NCI-H345 (cell line): ENCODE results near the gene SCP2.

ENCODE experiments used
- DNase-seq: peaks from one replicate; lab custom pipeline; 2025; lab: John Stamatoyannopoulos, UW

SCP2 gene

GRCh38 chr1:52927212-52928014, at the start of gene SCP2:
TSS of gene SCP2 (plus strand) at chr1:52927276. CDS start at chr1:52927397, 121 bp downstream.
- DNase-seq = peak; percentile 68

DNA sequence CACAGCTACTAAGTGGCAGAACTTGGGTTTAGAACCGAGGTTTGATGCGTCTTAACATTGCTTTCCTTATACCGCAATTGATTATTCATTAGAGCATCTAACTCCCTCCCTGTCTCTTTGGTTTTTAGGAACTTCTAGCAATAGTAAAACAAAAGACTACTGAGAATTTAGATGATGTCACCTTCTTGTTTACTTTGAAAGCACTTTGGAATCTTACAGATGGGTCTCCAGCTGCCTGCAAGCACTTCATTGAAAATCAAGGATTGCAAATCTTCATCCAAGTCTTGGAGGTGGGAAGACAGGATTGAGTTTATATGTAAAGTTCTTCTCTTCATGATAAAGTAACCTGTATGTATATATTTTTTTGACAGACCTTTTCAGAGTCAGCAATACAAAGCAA, 49.5 kb upstream of the SCP2 start:
- DNase-seq = no peak

- peak; percentile 38 for DNase-seq
Measured at GRCh38 chr1:52880206-52880605, 46.9 kb upstream of the SCP2 start.

DNA sequence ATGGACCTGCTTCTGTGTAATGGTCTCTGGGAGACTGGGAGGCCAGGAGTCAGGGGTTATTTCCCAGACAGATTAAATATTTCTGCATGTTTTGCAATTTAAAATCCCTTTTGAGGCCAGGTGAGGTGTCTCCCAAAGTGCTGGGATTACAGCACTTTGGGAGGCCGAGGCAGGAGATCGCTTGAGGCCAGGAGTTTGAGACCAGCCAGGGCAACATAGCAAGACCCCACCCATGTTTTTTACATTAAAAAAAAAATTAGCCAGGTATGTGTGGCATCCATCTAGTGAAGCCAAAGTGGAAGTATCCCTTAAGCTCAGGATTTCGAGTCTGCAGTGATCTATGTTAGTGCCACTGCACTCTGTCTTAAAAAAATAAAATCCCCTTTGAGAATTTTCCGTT, 39.6 kb upstream of the SCP2 start:
- no peak for DNase-seq

GRCh38 chr1:52892424-52893215, 34.5 kb upstream of the SCP2 start:
- no peak for DNase-seq

DNA sequence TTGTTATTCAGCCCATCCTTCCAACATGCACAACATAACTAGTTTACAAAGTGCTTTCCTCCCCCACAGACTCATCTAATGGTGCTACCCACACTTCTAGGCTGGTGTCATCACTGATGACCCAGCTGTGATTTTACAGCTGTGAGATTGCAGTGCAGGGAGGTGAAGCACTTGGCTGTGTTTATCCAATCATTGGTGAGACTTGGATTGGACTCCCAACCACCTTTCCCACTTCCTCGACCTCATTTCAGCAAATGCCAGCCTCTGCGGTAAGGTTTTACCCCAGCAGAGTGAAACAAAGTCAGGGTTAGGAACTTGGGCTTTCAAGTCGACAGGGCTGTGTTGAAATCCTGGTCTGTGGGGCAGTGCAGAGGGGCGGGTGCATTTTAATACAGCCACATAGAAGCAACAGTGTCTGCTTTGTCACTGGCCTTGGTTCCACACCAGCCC, 27.6 kb upstream of the SCP2 start:
- DNase-seq = no peak

DNA sequence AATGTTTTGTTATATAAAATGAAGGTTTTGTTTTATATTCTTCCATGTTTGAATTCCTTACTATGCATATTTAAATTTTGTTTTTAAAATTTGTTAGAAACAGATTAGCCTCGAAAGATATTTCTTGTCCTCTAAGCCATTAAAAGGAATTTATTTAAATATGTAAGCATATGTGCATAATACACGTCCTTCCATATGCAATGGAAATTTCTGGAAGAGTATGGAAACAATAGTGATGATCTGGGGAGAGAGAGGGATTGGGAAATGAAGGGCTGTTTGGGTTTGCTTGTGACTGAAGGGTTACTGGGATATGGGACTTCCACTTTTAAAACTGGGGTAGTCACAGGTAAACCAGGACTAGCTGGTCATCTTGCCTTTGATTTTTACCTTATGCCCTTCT, 26.7 kb upstream of the SCP2 start:
- no peak for DNase-seq

DNA sequence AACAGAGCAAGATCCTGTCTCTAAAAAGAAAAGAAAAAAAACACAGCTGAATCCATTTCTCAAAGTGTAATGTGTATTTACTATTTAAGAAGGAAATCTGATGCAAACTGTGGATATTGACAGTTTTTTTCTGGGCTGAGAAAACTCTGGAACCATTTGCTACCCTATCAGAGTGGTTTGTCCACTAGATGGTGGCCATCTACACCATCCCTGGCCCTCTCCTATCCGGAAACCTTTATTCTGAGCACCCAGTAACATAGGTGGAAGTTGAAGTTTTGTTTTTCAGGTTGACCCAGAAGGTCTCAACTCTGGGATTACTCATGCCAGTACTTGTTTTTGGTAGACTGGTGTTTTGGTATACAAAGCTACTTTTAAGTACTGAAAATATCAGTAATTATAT, 25.7 kb upstream of the SCP2 start:
- no peak for DNase-seq

DNA sequence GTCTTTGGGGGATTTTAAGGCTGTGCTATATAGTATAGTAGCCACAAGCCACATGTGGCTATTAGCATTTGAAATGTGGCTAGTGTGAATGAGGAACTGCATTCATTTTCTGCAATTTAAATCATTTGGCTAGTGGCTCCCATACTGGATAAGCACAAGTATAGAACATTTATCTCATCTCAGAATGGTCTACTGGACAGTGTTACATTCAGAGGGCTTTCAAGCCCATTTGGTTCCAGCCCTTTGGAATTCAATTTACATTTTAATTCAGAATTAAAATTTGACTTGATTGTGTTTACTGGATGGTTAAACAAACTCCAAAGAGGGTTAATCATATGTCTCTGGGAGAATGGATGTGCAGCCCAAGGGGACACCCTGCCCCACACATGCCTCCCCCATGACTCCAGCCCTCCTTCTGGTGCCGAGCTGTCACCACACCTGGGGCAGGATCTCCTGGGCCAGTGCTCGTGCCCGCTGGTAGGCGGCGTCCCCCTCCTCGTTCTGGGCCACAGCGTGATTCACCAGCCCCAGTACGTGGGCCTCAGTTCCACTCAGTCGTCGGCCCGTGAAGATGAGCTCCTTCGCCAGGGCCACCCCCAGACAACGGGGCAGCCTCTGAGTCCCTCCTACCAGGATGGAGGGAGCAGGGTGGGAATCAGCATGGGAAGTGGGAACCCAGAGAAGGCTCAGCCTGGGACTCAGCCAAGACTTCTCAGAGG, 22.7 kb upstream of the SCP2 start:
- DNase-seq = no peak

DNA sequence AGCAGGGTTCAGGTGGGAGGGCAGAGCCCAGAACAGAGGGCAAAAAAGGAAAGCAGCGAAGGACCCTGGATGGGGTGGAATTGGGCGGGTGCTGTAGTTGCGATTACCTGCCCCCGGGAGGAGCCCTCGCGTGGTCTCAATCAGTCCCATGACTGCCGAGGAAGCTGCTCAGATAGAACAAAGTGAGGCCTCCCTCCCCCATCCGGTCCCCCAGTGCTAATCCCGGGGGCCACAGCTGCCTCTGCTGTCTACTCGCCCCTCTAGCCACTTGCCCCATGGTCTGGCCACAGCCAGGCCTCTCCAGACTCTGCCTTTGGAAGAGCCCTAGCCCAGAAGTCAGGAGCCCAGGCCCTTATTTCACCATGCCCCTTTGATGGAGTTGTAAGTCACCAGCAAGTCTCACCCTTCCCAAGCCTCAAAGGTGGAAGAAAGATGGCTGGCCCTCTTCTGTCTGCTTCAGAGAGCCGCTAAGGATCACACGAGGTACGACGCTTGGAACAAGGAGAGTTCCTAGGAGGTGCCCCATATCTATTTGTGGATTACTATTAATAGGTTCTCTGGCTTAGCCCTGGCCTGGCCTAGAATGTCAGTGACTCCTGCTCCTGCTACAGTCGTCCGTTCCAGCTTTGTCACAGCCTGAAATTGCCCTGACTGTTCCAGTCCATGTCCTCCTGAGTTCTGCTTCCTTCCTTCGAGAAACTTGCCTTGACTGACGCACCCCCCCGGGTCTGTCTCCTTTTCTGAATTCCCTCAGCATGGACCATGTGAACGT, 22.0 kb upstream of the SCP2 start:
- DNase-seq = peak; percentile 9

DNA sequence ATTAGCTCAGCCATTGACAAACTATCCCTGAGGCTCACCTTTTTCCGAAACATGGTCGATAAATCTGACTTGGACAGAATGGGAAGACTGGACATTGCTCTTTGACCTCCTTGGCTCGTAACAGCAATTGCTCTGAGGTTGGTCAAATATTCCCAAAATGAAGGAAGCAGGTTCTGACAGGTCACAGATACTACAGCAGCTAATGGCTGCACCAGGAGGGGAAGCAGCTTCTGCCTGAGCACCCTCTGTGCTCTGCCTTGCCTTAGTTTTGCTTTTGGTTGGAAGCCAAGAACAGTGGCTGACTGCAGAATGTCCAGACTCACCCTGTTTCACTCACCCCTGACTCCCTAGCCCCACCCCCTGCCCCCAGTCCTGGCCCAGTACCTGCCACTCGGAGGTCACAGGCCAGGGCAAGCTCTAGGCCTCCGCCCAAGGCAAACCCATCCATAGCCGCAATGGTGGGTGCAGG, 20.9 kb upstream of the SCP2 start:
- DNase-seq = no peak

DNA sequence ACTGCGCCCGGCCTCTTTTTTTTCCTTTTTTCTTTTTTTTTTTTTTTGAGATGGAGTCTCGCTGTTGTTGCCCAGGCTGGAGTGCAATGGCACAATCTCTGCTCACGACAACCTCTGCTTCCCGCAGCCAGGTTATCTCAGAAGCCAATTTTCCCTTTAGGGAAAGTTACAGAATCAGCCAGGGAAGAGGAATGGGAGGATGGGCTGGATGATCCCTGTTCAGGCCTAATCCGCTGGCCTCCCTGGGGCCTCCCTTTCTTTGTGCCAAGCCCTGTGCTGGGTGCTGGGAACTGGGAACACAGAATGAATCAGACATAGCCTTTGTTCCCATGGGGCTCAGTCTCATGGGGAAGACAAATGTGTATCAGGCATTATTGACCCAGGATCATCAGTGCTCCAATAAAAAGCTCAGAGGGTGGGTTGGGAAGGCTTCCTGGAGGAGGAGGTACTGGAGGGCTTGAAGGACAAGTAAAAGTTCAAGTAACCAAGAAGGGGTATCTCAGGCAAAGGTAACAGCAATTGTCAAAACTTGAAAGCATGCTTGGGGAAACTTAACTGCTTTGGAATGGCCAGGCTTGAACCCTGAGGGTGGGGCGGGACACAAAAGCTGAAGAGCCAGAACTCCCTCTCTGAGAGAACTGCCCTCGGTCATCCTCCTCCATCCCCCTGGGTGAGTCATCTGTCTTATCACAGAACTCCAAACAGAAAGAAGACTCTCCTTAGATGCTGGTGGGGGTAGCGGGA, 19.8 kb upstream of the SCP2 start:
- DNase-seq = no peak

- no peak for DNase-seq
Measured at GRCh38 chr1:52907812-52908153, 19.3 kb upstream of the SCP2 start.

GRCh38 chr1:52911541-52911940, 15.5 kb upstream of the SCP2 start:
- DNase-seq = no peak

DNA sequence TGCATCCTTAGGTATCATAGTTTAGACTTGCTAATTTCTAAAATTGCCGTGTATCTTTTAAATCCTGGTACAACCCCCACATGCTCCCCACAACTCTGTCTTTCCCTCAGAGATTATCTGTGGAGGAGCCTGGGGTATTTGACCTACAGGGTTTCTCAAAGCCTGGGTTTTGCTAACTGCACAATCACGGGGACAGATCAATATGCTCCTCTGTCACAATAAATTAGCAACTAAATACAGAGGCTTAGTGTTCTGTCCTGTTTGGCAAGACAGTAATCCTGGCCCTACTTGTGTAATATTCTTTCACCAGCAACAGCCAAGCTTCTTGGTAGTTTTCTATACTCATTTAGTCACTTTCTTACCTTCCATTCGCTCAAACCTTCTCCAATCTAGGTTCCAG, 14.1 kb upstream of the SCP2 start:
- no peak for DNase-seq

- DNase-seq = no peak
Measured at GRCh38 chr1:52913537-52913936, 13.5 kb upstream of the SCP2 start.

DNA sequence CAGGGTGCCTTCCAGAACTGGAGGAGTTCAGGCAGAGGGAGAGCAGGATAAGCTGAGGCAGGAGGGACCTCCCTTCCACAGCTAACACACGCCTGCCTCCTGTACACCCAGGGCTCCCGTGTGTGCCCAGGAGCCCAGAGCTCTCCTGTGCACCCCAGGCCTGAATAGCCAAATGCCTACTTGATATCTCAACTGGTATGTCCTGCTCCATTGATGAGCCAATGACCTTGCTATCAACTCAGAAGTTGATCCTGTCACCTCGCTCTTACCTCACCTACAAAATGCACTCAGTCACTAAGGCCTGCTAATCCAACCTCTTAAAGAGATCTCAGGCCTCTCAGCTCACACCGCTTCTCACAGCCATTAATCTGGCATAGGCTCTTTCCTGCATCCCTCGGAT, 12.6 kb upstream of the SCP2 start:
- no peak for DNase-seq

GRCh38 chr1:52915211-52915854, 11.7 kb upstream of the SCP2 start:
- DNase-seq = no peak

- no peak for DNase-seq
Measured at GRCh38 chr1:52915855-52916220, 11.2 kb upstream of the SCP2 start.

GRCh38 chr1:52916241-52916975, 10.7 kb upstream of the SCP2 start:
- no peak for DNase-seq
